SU-DHL-6 (cell line): Measurements from ENCODE around the gene RUVBL2.

Source experiments
- H2AFZ ChIP-seq: fragments of 200-600 bp; sonication (generic); 2 replicates; pipeline ENCODE4 v1.6.1; 2014; ENCODE audit warnings: low read depth, mild to moderate bottlenecking, moderate library complexity, mixed read lengths, antibody characterized with exemption, low read length; ENCODE audit not compliant: severe bottlenecking
- H3F3A ChIP-seq: fragments of 200-600 bp; shearing (Covaris generic); 2 replicates; pipeline ENCODE4 v1.6.0; 2016; ENCODE audit warnings: antibody characterized with exemption, mild to moderate bottlenecking; ENCODE audit not compliant: insufficient read depth
- H3K27ac ChIP-seq: fragments of 200-600 bp; sonication (generic); 2 replicates; pipeline ENCODE4 v1.5.1; 2016; ENCODE audit warnings: low read depth, mild to moderate bottlenecking, low read length, moderate library complexity, mixed read lengths
- H3K27me3 ChIP-seq: fragments of 200-600 bp; sonication (generic), shearing (Covaris generic); 2 replicates; pipeline ENCODE4 v1.6.0; 2014; ENCODE audit warnings: mild to moderate bottlenecking, low read length
- H3K36me3 ChIP-seq: fragments of 200-600 bp; sonication (generic); 2 replicates; pipeline ENCODE4 v1.6.1; 2014; ENCODE audit warnings: mild to moderate bottlenecking, low read length, mixed read lengths
- H3K4me2 ChIP-seq: fragments of 300-600, 200-600 bp; shearing (Covaris generic), sonication (generic); 2 replicates; pipeline ENCODE4 v1.6.0; 2014; ENCODE audit warnings: low read length, low read depth, mild to moderate bottlenecking; ENCODE audit not compliant: poor library complexity, severe bottlenecking
- H3K4me3 ChIP-seq: fragments of 200-600 bp; sonication (generic); 2 replicates; pipeline ENCODE4 v1.5.1; 2014; ENCODE audit warnings: antibody characterized with exemption, low read length, mild to moderate bottlenecking, mixed read lengths; ENCODE audit not compliant: insufficient read depth, poor library complexity, severe bottlenecking
- H3K79me2 ChIP-seq: fragments of 200-600 bp; sonication (generic); 2 replicates; pipeline ENCODE4 v1.6.1; 2014; ENCODE audit warnings: mild to moderate bottlenecking, low read length, moderate library complexity; ENCODE audit not compliant: insufficient read depth
- H3K9ac ChIP-seq: fragments of 200-600 bp; sonication (generic); 2 replicates; pipeline ENCODE4 v1.7.0; 2014; ENCODE audit warnings: mild to moderate bottlenecking, low read length
- H3K9me2 ChIP-seq: fragments of 200-600 bp; sonication (generic); replicated peaks from 2 replicates; pipeline ENCODE4 v1.6.1; 2014; ENCODE audit warnings: low read length; ENCODE audit not compliant: insufficient read depth
- H3K9me3 ChIP-seq: fragments of 200-600 bp; sonication (generic); 2 replicates; pipeline ENCODE4 v1.6.1; 2014; ENCODE audit warnings: low read length, mixed read lengths; ENCODE audit not compliant: insufficient read depth
- H4K20me1 ChIP-seq: fragments of 200-600 bp; sonication (generic); 2 replicates; pipeline ENCODE4 v1.6.1; 2014; ENCODE audit warnings: low read depth, mild to moderate bottlenecking, antibody characterized with exemption, low read length, moderate library complexity, mixed read lengths
- EZH2phosphoT487 ChIP-seq: fragments of 200-600 bp; sonication (generic), shearing (Covaris generic); conservative IDR thresholded peaks from 2 replicates; pipeline ENCODE4 v1.6.1; 2018; ENCODE audit warnings: mild to moderate bottlenecking, antibody characterized with exemption, low read length, moderate library complexity, mixed read lengths
- TF ChIP-seq, protein P1 (sequence below): fragments of 200-600 bp; sonication (generic); IDR thresholded peaks from one replicate; pipeline ENCODE4 v1.5.1; 2017; ENCODE audit warnings: antibody characterized with exemption, mild to moderate bottlenecking, low read length, moderate library complexity; ENCODE audit not compliant: insufficient read depth, poor library complexity, severe bottlenecking

RUVBL2 gene

GRCh38 chr19:49014123-49014869 lies 20.6 kb downstream of the RUVBL2 start:
- Histone ChIP-seq H3K36me3 (no peaks in the 10 kb centered on the region), H3K4me2 (no peak overlapping the region)

DNA sequence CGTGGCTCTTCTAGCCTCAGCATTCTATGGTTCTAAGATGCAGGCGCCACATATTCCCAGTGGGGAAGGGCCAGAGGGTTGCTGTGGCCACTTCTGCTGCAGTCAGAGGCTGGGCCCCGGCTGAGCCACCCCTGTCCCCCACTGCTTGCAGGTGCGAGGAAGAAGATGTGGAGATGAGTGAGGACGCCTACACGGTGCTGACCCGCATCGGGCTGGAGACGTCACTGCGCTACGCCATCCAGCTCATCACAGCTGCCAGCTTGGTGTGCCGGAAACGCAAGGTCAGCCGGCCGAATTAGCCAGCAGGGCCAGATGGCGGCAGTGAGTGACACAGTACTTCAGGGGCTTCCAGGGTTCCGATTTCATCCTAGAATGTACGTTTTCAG lies 21.2 kb downstream of the RUVBL2 start:
- no peak overlapping the region for H3K27ac ChIP-seq
- no peaks in the 10 kb centered on the region for H3K9me3 ChIP-seq
- H3K36me3 ChIP-seq = no peaks in the 10 kb centered on the region
- TF ChIP-seq, protein P1, sequence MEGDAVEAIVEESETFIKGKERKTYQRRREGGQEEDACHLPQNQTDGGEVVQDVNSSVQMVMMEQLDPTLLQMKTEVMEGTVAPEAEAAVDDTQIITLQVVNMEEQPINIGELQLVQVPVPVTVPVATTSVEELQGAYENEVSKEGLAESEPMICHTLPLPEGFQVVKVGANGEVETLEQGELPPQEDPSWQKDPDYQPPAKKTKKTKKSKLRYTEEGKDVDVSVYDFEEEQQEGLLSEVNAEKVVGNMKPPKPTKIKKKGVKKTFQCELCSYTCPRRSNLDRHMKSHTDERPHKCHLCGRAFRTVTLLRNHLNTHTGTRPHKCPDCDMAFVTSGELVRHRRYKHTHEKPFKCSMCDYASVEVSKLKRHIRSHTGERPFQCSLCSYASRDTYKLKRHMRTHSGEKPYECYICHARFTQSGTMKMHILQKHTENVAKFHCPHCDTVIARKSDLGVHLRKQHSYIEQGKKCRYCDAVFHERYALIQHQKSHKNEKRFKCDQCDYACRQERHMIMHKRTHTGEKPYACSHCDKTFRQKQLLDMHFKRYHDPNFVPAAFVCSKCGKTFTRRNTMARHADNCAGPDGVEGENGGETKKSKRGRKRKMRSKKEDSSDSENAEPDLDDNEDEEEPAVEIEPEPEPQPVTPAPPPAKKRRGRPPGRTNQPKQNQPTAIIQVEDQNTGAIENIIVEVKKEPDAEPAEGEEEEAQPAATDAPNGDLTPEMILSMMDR = no peak
- TF ChIP-seq EZH2phosphoT487 = no peak
- no peak overlapping the region for H3K9ac ChIP-seq
- no peak overlapping the region for H3K4me2 ChIP-seq
- no peaks in the 10 kb centered on the region for H3K27me3 ChIP-seq
- H3K9me2 ChIP-seq = no peaks in the 10 kb centered on the region
- no peaks in the 10 kb centered on the region for H3F3A ChIP-seq
- no peaks in the 10 kb centered on the region for H3K79me2 ChIP-seq
- H3K4me3 ChIP-seq = no peak overlapping the region
- no peak overlapping the region for H2AFZ ChIP-seq
- no peaks in the 10 kb centered on the region for H4K20me1 ChIP-seq

More at GRCh38 chr19:49014123-49014869, 20.6 kb downstream of the RUVBL2 start:
- H3K27ac ChIP-seq = no peak overlapping the region
- H3K9me3 ChIP-seq = no peaks in the 10 kb centered on the region
- no peak overlapping the region for H3K4me3 ChIP-seq
- no peaks in the 10 kb centered on the region for H3K79me2 ChIP-seq
- H4K20me1 ChIP-seq = no peaks in the 10 kb centered on the region
- no peak overlapping the region for H2AFZ ChIP-seq
- H3F3A ChIP-seq = no peaks in the 10 kb centered on the region
- H3K27me3 ChIP-seq = no peaks in the 10 kb centered on the region
- H3K9ac ChIP-seq = no peak overlapping the region
- TF ChIP-seq, protein P1 = no peak
- TF ChIP-seq EZH2phosphoT487 = no peak
- no peaks in the 10 kb centered on the region for H3K9me2 ChIP-seq

DNA sequence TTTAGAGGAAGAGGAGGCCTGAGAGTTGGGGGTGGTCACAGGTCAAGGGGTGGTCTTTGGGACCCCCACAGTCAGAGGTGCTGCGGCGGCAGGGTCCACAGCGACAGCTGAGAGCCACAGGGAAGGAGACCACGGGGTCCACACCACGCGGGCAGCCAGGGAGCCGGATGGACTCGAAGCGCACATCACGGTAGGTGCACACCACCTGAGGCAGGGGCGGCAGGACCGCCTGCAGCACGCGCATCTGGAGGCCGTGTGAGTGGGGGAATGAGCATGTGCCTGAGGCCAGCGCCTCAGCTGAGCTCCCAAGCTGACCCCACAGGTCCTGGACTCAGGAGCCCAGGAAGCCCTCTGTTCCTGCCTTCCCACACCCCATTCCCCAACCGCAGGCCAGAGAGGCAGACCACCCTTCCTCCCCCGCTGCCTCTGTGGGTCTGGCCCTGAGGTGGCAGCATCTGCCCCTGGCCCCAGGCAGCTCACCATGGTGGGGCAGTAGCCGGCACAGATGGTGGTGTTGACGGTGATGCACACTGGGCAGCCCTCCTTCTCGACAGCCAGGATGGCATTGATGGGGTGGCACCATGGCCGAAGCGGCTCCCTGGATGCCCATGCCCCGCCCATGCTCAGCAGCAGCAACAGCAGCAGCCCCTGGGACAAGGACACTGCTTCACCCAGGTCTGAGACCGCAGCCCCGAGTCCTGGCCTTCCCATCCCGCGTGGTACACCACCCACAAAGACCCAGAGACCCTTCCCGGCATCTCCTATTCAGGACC lies 22.6 kb downstream of the RUVBL2 start:
- Histone ChIP-seq H3K9ac (no peak overlapping the region), H3K79me2 (no peaks in the 10 kb centered on the region), H2AFZ (no peak overlapping the region), H3K9me3 (no peaks in the 10 kb centered on the region), H4K20me1 (no peaks in the 10 kb centered on the region), H3K4me2 (no peak overlapping the region), H3K27ac (no peak overlapping the region), H3K4me3 (no peak overlapping the region), H3F3A (no peaks in the 10 kb centered on the region), H3K9me2 (no peaks in the 10 kb centered on the region), H3K27me3 (no peaks in the 10 kb centered on the region), H3K36me3 (no peaks in the 10 kb centered on the region)
- TF ChIP-seq, protein P1 = no peak
- TF ChIP-seq EZH2phosphoT487 = no peak
